GM13976 (cell line): ENCODE measurements around the gene MBOAT1.

Source experiments
- DNase-seq: peaks from one replicate; pipeline ENCODE4 v3.0.0; 2012; ENCODE audit warnings: low spot score
- in situ Hi-C: fragments of 300-500 bp; cut with MboI; formaldehyde crosslinking; loops from one replicate; pipeline ENCODE4 v1.12.0; 2022; ENCODE audit warnings: low sequenced_read_pairs, mixed read lengths, inconsistent platforms; ENCODE audit not compliant: unreplicated experiment
- TF ChIP-seq, protein P1 (sequence below): IDR thresholded peaks from 2 replicates; pipeline ENCODE4 v1.5.1; 2012; ENCODE audit warnings: borderline replicate concordance, mild to moderate bottlenecking; ENCODE audit not compliant: insufficient read depth; ENCODE audit errors: extremely low read depth, missing control alignments, control extremely low read depth

The MBOAT1 gene

GRCh38 chr6:20104696-20105095 is 107.6 kb downstream of the MBOAT1 start:
- in situ Hi-C loops, result no loop called here
- no peak for DNase-seq
- TF ChIP-seq, protein P1, sequence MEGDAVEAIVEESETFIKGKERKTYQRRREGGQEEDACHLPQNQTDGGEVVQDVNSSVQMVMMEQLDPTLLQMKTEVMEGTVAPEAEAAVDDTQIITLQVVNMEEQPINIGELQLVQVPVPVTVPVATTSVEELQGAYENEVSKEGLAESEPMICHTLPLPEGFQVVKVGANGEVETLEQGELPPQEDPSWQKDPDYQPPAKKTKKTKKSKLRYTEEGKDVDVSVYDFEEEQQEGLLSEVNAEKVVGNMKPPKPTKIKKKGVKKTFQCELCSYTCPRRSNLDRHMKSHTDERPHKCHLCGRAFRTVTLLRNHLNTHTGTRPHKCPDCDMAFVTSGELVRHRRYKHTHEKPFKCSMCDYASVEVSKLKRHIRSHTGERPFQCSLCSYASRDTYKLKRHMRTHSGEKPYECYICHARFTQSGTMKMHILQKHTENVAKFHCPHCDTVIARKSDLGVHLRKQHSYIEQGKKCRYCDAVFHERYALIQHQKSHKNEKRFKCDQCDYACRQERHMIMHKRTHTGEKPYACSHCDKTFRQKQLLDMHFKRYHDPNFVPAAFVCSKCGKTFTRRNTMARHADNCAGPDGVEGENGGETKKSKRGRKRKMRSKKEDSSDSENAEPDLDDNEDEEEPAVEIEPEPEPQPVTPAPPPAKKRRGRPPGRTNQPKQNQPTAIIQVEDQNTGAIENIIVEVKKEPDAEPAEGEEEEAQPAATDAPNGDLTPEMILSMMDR, result no peak

GRCh38 chr6:20102397-20103073 is 109.7 kb downstream of the MBOAT1 start:
- DNase-seq, result no peak
- in situ Hi-C loops, result no loop called here
- TF ChIP-seq, protein P1, result no peak

DNA sequence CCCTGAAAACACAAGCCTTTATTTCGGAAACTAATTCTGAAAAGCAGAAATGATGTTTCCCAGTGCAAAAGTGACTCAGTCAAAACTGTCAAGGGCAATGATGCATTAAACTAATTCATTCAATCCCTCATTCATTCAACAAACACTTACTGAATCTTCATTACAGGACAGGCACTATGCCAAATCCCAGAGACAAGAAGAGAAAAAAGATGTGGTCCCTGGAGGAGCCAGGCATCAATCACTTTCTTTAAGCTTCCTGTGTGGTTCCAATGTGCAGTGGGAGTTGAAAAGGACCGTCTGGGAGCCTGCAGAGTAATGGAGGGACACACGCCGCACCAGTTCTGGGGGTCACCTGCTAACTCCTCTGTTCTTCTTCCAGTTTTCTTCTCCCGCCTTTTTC is 113.1 kb downstream of the MBOAT1 start:
- in situ Hi-C loops, result loop anchor here (10.0 kb wide), 1 partner anchor 416 kb away; no protein-coding TSS in a partner anchor
- no peak for DNase-seq
- TF ChIP-seq, protein P1, result no peak

GRCh38 chr6:20098267-20098876 is 113.9 kb downstream of the MBOAT1 start:
- DNase-seq, result no peak
- in situ Hi-C loops, result loop anchor here (10.0 kb wide), 1 partner anchor 416 kb away; no protein-coding TSS in a partner anchor
- TF ChIP-seq, protein P1, result no peak

DNA sequence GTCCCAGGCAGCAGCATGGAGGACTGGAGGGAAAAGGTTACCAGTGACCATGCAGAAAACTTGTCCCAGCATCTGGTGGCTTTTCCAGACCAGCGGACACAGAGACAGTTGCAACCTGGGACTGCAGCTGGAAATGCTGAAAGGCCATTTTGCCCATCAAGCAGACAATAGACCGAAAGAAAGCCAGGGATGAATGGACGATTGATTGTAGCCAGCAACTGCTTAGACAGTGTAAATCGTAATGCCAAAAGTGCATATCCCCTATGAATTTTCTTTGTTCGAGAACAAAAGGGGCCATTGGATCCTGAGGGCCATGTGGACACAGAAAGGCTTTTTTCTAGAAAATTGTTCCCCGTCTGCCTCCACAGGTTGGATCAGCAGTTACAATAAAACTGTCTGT is 115.7 kb downstream of the MBOAT1 start:
- no peak for DNase-seq
- TF ChIP-seq, protein P1, result no peak
- in situ Hi-C loops, result loop anchor here (10.0 kb wide), 1 partner anchor 418 kb away; no protein-coding TSS in a partner anchor

DNA sequence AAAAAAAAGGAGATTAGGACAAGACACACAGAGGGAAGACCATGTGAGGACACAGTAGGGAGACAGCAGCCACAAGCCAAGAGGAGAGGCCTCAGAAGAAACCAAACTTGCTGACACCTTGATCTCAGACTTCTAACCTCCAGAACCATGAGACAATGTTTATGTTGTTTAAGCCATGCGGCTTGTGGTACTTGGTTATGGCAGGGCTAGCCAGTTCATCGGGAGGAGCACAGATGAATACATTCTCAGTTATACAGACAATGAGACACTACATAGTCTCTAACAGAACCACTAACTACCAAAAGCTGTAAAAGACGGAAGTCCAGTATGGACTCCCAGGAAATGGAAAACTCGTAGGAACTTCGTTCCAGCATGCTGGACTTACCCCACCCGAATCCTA is 116.8 kb downstream of the MBOAT1 start:
- TF ChIP-seq, protein P1, result no peak
- in situ Hi-C loops, result loop anchor here (10.0 kb wide), 1 partner anchor 419 kb away; no protein-coding TSS in a partner anchor

More for the DNA sequence above, 116.8 kb downstream of the MBOAT1 start:
- DNase-seq, result no peak
